ENCODE data around the gene ZNF136.

DNA sequence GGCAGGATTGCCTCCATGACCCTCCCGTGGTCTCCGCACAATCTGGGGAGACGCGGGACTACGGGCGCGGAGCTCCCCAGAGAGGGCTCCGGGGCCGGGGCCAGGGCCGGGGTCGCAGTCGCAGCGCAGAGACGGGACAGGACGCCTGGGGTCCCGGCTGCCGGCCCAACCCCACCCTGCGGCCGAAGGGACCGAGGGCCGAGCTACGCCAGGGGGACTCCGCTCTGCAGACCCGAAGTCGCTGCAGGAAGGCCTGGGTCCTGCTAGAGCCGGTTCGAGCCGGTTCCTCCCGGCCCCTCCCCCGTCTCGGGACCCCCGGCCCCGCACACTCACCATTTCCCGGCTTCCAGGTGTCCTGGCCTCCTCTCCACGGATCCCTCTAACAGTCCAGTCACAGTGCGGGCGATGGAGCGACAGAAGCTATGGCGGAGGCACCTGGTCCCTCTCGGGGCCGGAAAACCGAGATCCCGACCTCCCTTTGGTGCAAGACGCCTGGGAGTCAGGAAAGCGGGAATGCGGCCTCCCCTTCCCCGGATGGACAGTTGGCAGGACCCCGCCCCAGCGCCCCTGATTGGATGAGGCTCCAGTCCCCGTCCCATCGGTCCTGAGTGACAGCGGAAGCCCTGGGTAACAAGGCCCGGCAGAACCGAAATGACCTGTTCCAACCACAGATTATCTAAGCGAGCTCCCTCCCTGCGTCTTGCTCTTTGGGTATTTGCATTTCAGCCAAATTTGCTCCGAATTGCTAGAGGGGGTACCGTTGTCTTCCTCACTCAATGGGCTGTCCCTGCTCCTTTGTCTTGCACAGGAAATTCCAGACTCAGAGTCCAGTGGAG lies 6.5 kb upstream of the ZNF136 start, which contains the start of gene ZNF625:
- TF ChIP-seq, protein P1, sequence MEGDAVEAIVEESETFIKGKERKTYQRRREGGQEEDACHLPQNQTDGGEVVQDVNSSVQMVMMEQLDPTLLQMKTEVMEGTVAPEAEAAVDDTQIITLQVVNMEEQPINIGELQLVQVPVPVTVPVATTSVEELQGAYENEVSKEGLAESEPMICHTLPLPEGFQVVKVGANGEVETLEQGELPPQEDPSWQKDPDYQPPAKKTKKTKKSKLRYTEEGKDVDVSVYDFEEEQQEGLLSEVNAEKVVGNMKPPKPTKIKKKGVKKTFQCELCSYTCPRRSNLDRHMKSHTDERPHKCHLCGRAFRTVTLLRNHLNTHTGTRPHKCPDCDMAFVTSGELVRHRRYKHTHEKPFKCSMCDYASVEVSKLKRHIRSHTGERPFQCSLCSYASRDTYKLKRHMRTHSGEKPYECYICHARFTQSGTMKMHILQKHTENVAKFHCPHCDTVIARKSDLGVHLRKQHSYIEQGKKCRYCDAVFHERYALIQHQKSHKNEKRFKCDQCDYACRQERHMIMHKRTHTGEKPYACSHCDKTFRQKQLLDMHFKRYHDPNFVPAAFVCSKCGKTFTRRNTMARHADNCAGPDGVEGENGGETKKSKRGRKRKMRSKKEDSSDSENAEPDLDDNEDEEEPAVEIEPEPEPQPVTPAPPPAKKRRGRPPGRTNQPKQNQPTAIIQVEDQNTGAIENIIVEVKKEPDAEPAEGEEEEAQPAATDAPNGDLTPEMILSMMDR (IDR thresholded peaks at IDR 0.05), result no peak
- TF ChIP-seq POLR2A (IDR thresholded peaks at IDR 0.05), result peak in 2 of 4 donors; percentile 61 to 69
- TF ChIP-seq POLR2AphosphoS5 (IDR thresholded peaks at IDR 0.05), result peak; percentile 41 to 80
- no peak for TF ChIP-seq EP300 (IDR thresholded peaks at IDR 0.05)

All from upper lobe of left lung (tissue), 4 donors.